ENCODE measurements around the gene DSCAM. TPM values are rescaled to one million over a fixed set of nuclear protein-coding genes. Genes with fewer than 3 reads are reported as not detected.
"Not testable (repeated sequence)": the region's sequence is repeated elsewhere in the genome, so short reads cannot be mapped to it uniquely, and the experiment has no call there.

Gene DSCAM, protein sequence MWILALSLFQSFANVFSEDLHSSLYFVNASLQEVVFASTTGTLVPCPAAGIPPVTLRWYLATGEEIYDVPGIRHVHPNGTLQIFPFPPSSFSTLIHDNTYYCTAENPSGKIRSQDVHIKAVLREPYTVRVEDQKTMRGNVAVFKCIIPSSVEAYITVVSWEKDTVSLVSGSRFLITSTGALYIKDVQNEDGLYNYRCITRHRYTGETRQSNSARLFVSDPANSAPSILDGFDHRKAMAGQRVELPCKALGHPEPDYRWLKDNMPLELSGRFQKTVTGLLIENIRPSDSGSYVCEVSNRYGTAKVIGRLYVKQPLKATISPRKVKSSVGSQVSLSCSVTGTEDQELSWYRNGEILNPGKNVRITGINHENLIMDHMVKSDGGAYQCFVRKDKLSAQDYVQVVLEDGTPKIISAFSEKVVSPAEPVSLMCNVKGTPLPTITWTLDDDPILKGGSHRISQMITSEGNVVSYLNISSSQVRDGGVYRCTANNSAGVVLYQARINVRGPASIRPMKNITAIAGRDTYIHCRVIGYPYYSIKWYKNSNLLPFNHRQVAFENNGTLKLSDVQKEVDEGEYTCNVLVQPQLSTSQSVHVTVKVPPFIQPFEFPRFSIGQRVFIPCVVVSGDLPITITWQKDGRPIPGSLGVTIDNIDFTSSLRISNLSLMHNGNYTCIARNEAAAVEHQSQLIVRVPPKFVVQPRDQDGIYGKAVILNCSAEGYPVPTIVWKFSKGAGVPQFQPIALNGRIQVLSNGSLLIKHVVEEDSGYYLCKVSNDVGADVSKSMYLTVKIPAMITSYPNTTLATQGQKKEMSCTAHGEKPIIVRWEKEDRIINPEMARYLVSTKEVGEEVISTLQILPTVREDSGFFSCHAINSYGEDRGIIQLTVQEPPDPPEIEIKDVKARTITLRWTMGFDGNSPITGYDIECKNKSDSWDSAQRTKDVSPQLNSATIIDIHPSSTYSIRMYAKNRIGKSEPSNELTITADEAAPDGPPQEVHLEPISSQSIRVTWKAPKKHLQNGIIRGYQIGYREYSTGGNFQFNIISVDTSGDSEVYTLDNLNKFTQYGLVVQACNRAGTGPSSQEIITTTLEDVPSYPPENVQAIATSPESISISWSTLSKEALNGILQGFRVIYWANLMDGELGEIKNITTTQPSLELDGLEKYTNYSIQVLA (N-terminal part only)
- total RNA-seq, result not detected

DNA sequence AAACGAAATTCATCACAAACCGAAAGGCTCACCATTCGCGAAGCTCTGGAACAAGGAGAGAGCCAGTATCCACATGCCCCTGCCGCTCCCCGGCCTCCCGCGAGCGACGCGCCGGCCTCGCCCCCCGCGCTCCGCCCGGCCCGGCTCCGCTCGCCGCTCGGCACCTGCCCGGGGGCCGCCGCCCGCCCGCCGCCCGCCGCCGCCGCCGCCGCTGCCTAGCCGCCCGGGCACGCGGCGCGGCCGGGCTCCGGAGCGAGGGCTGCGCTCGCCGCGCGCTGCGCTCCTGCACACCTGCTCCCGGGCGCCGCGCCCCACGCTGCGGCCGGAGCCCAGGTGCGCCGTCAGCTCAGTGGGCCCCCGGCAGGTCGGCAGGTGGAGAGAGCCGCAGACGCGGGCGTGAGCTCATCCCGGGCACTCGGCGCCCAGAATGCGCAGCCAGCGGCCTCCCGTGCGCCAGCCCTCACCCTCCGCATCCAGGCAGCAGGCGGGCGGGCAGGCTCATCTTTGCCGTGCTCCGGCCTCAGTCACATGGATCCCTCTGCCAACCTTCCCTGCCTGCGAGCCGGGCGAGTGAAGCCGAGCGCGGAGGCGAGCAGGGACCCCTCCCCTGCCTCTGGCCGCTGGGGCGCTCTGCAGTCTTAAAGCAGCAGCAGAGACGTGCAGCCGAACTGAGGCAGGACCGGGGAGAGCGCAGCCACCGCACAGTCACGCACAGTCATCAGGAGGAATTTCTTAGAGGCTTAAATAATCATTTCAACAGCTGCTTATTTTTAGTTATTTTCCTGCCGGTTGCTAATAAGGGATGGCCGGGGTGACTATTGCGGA lies at the start of gene DSCAM:
Gene DSCAM, minus strand, starts transcription at position 572 of the 825 bp plus-strand sequence. Its CDS starts 497 bp downstream, at position 75.
- no peak for DNase-seq (ENCODE audit: low spot score)
- Histone ChIP-seq H3K4me1 (peaks cover 0 to 1% of the 10 kb centered on the region in 2 donors), H3K27me3 (no peaks in the 10 kb centered on the region), H3K36me3 (no peaks in the 10 kb centered on the region), H3K9me3 (no peaks in the 10 kb centered on the region), H3K4me3 (no peak within 1 kb of the TSS), H3K27ac (no peak within 1 kb of the TSS)
- TF ChIP-seq, protein P1, sequence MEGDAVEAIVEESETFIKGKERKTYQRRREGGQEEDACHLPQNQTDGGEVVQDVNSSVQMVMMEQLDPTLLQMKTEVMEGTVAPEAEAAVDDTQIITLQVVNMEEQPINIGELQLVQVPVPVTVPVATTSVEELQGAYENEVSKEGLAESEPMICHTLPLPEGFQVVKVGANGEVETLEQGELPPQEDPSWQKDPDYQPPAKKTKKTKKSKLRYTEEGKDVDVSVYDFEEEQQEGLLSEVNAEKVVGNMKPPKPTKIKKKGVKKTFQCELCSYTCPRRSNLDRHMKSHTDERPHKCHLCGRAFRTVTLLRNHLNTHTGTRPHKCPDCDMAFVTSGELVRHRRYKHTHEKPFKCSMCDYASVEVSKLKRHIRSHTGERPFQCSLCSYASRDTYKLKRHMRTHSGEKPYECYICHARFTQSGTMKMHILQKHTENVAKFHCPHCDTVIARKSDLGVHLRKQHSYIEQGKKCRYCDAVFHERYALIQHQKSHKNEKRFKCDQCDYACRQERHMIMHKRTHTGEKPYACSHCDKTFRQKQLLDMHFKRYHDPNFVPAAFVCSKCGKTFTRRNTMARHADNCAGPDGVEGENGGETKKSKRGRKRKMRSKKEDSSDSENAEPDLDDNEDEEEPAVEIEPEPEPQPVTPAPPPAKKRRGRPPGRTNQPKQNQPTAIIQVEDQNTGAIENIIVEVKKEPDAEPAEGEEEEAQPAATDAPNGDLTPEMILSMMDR (IDR thresholded peaks at IDR 0.05), result no peak

- H3K4me3 ChIP-seq; DNase-seq (ENCODE audit: low spot score); H3K4me1 ChIP-seq; H3K9me3 ChIP-seq; H3K27me3 ChIP-seq; H3K27ac ChIP-seq; H3K36me3 ChIP-seq: not testable (repeated sequence)
Observed at GRCh38 chr21:40895697-40896096, 48.7 kb upstream of the DSCAM start.

- Histone ChIP-seq H3K27me3 (no peaks in the 10 kb centered on the region), H3K4me1 (no peaks in the 10 kb centered on the region), H3K36me3 (no peaks in the 10 kb centered on the region), H3K27ac (no peak overlapping the region), H3K9me3 (no peaks in the 10 kb centered on the region), H3K4me3 (no peak overlapping the region)
- DNase-seq (ENCODE audit: low spot score), result no peak
- TF ChIP-seq, protein P1 (IDR thresholded peaks at IDR 0.05), result no peak
Observed at GRCh38 chr21:40886931-40887330, 40.0 kb upstream of the DSCAM start.

DNA sequence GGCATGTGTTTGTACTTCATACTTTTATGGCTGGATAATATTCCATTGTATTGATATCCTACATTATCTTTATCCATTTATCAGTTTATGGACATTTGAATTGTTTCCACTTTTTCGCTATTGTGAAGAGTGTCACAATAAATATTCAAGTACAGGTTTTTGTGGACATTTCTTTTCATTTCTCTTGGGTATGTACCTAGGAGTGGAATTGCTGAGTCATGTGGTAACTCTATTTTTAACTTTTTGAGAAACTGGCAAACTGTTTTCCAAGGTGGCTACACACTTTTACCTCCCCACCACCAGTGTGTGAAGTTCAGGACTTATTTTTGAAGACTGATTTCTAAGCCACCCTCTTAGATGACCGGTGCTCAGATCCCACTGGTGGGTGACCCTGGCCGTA lies 39.0 kb upstream of the DSCAM start:
- Histone ChIP-seq H3K27ac (no peak overlapping the region), H3K4me3 (no peak overlapping the region), H3K36me3 (no peaks in the 10 kb centered on the region), H3K9me3 (no peaks in the 10 kb centered on the region), H3K4me1 (no peaks in the 10 kb centered on the region), H3K27me3 (no peaks in the 10 kb centered on the region)
- DNase-seq (ENCODE audit: low spot score), result no peak
- TF ChIP-seq, protein P1 (IDR thresholded peaks at IDR 0.05), result no peak

GRCh38 chr21:40882192-40882915 lies 35.4 kb upstream of the DSCAM start:
- Histone ChIP-seq H3K9me3 (no peaks in the 10 kb centered on the region), H3K27me3 (no peaks in the 10 kb centered on the region), H3K27ac (no peak overlapping the region), H3K4me1 (no peaks in the 10 kb centered on the region), H3K4me3 (no peak overlapping the region), H3K36me3 (no peaks in the 10 kb centered on the region)
- TF ChIP-seq, protein P1 (IDR thresholded peaks at IDR 0.05), result no peak
- DNase-seq (ENCODE audit: low spot score), result no peak

Data from right atrium auricular region (tissue), 2 donors.